SIG-M5 (cell line): ENCODE measurements around the gene ZSCAN20.

ENCODE experiments used
- DNase-seq: peaks from one replicate; lab custom pipeline; 2025; lab: John Stamatoyannopoulos, UW

Gene ZSCAN20

DNA sequence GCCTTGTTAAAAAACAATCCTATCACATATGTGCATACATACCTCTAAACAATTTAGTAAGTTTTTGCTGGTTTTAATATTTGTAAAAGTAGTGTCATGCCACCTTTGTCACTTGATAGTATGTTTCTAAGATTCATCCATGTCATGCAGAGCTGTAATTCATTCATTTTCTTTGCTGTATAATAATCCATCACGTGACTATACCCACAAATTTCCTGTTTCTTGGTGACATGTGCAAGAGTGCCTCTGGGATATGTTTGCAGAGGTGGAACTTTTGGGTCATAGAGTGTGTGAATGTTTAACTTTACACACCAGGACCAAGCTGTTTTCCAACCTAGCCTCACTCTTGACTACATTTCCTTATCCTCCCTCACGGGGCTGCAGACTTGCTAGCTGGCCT lies 62.9 kb downstream of the ZSCAN20 start:
- no peak for DNase-seq

DNA sequence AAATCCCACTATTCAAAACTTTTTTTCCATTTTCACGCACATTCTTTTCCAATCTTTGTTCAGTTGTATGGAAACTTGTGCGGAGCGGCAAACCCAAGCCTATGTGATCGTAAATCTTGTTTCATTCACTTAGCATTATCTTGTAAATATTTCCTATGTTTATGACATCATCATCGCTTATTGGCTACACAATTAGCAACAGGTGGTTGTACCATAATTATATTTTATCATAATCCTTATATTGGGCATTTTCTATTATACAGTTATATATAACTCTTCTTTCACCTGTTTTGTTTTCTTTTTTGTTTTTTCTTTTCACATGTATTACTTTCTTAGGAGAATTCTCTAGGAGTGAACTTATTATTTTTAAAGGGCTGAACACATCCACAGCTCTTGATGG lies 65.4 kb downstream of the ZSCAN20 start:
- no peak for DNase-seq

DNA sequence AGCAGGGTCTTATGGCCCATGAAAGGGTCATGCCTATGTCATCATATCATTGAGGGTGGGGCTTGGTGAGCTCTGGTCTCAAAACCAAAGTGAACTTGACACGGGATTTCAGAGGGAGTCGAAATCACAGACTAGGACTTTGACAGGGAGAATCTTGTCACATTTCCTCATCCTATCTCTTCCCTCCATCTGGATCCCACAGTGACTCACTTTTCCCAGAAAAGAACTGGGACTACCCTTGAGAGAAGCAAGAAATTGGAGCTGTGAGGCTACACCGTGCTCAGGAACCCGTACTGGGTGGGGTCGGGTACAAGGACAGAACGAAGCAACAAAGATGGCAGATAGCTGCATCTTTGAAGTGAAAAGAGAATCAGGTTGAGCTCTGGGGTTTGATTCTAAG lies 69.5 kb downstream of the ZSCAN20 start:
- DNase-seq, result no peak
